Muscle of arm (tissue), 14 donors: ENCODE data around the gene SLC37A2. TPM values are rescaled to one million over a fixed set of nuclear protein-coding genes. Genes with fewer than 3 reads are reported as not detected.
"Not testable (repeated sequence)": the region's sequence is repeated elsewhere in the genome, so short reads cannot be mapped to it uniquely, and the experiment has no call there.

ENCODE experiments used
- DNase-seq: peaks from one replicate; pipeline ENCODE4 v3.0.0-alpha.2; 2013
- long read RNA-seq, 11 donors: transcript quantifications; one replicate each; lab custom pipeline, GENCODE V29; 2026
- polyA plus RNA-seq, 12 donors: library from polyadenylated mRNA; unstranded; fragments of 120-200 nt; gene quantifications; one replicate each; pipeline ENCODE4 v1.2.1, GENCODE V29; 2013; ENCODE audit not compliant: insufficient read length in 12 of 12

The SLC37A2 gene
- polyA plus RNA-seq: 1 to 10 TPM in 10 of 12 donors, not detected in 2; 1.6 to 3.8 (median 2.9) TPM
- long read RNA-seq, donor 1: 0 reads
- long read RNA-seq, donor 2, partial matches to known transcripts: 0 of 1 reads
- long read RNA-seq, donor 2, other reads (novel, unspliced or antisense): 0 of 1 reads
- long read RNA-seq, donor 3: 0 reads
- long read RNA-seq, donor 4: 0 reads
- long read RNA-seq, donor 5: 0 reads
- long read RNA-seq, donor 6: 0 reads
- long read RNA-seq, donor 7: 0 reads
- long read RNA-seq, donor 8: 0 reads
- long read RNA-seq, donor 9, partial matches to known transcripts: 0 of 1 reads
- long read RNA-seq, donor 9, other reads (novel, unspliced or antisense): 0 of 1 reads
- long read RNA-seq, donor 10, partial matches to known transcripts: 0 of 1 reads
- long read RNA-seq, donor 10, other reads (novel, unspliced or antisense): 0 of 1 reads
- long read RNA-seq, donor 11: 0 reads

GRCh38 chr11:125062931-125063428 is at the start of gene SLC37A2:
SLC37A2 (plus strand) TSS chr11:125063305; CDS start chr11:125063368, 63 bp downstream.
- DNase-seq: peak; percentile 45

GRCh38 chr11:125016413-125016812 is 46.7 kb upstream of the SLC37A2 start:
- DNase-seq: no peak

- DNase-seq: no peak
Observed at GRCh38 chr11:125020342-125020741, 42.8 kb upstream of the SLC37A2 start.

GRCh38 chr11:125022551-125022950 is 40.6 kb upstream of the SLC37A2 start:
- no peak for DNase-seq

- no peak for DNase-seq
Observed at GRCh38 chr11:125025968-125026367, 37.1 kb upstream of the SLC37A2 start.

- DNase-seq: not testable (repeated sequence)
Observed at GRCh38 chr11:125029431-125029830, 33.7 kb upstream of the SLC37A2 start.

- no peak for DNase-seq
Observed at GRCh38 chr11:125036933-125037332, 26.2 kb upstream of the SLC37A2 start.

- no peak for DNase-seq
Observed at GRCh38 chr11:125049164-125049792, 13.8 kb upstream of the SLC37A2 start.

GRCh38 chr11:125052047-125052446 is 11.1 kb upstream of the SLC37A2 start:
- no peak for DNase-seq

- no peak for DNase-seq
Observed at GRCh38 chr11:125053167-125053566, 9.9 kb upstream of the SLC37A2 start.

GRCh38 chr11:125055107-125055715 is 7.9 kb upstream of the SLC37A2 start:
- no peak for DNase-seq

GRCh38 chr11:125056111-125056510 is 7.0 kb upstream of the SLC37A2 start:
- DNase-seq: not testable (repeated sequence)

- no peak for DNase-seq
Observed at GRCh38 chr11:125056931-125057692, 6.0 kb upstream of the SLC37A2 start.

- DNase-seq: no peak
Observed at GRCh38 chr11:125057693-125058016, 5.5 kb upstream of the SLC37A2 start.

GRCh38 chr11:125061281-125061680 is 1.8 kb upstream of the SLC37A2 start:
- no peak for DNase-seq

- DNase-seq: no peak
Observed at GRCh38 chr11:125062218-125062930, 731 bp upstream of the SLC37A2 start.

- no peak for DNase-seq
Observed at GRCh38 chr11:125063429-125064043, 431 bp downstream of the SLC37A2 start.

- no peak for DNase-seq
Observed at GRCh38 chr11:125064070-125064469, 965 bp downstream of the SLC37A2 start.

GRCh38 chr11:125068368-125068767 is 5.3 kb downstream of the SLC37A2 start:
- DNase-seq: no peak

GRCh38 chr11:125069008-125069407 is 5.9 kb downstream of the SLC37A2 start:
- DNase-seq: no peak

GRCh38 chr11:125069796-125070195 is 6.7 kb downstream of the SLC37A2 start:
- DNase-seq: no peak
